Smooth muscle cell of the coronary artery (primary cell): ENCODE data around the gene EFNB2. TPM values are rescaled to one million over a fixed set of nuclear protein-coding genes. Genes with fewer than 3 reads are reported as not detected.

Experiments
- total RNA-seq: library from RNA; depleted of rRNA; stranded (reverse); fragments of >200 nt; gene quantifications from 2 replicates; pipeline ENCODE4 v1.2.3, GENCODE V29; 2014; ENCODE audit warnings: low replicate concordance

The EFNB2 gene, protein sequence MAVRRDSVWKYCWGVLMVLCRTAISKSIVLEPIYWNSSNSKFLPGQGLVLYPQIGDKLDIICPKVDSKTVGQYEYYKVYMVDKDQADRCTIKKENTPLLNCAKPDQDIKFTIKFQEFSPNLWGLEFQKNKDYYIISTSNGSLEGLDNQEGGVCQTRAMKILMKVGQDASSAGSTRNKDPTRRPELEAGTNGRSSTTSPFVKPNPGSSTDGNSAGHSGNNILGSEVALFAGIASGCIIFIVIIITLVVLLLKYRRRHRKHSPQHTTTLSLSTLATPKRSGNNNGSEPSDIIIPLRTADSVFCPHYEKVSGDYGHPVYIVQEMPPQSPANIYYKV
- total RNA-seq, result 0.23 and 14.7 TPM in 2 replicates

DNA sequence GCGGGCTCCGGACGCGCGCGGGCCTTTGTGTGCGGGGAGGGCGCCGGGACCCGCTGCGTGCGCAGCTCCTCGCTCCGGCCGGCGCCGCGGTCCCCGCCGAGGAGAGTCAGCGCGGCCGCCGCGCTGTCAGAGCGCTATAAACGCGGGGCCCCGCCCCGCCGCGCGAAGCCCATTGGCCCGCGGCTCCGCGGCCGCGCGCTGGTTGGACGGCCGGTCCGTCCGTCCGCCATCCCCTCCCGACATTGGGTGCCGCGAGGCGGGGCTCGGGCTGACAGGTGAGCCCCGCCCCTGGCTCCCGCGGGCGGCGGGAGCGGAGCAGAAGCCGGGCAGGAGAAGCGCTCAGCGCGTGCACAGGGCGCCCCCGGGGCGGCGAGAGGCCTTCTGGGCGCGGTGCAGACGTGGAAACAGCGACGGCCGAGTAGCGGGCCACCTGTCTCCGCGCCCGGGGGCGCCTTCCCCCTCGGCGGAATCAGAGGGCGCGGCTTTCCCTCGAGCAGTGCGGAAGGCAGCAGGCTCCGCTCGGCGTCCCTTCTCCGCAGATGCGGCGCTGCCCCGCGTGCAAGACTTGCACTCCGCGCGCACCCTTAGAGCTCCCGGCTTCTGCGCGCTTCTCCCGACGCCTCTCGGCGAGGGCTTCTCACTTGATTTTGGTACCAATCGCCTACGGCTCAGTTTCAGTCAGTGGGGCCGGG, at the start of gene EFNB2:
Gene EFNB2, minus strand, starts transcription at position 111 of the 692 bp plus-strand sequence. CDS start 698 bp downstream, outside the sequence.

DNA sequence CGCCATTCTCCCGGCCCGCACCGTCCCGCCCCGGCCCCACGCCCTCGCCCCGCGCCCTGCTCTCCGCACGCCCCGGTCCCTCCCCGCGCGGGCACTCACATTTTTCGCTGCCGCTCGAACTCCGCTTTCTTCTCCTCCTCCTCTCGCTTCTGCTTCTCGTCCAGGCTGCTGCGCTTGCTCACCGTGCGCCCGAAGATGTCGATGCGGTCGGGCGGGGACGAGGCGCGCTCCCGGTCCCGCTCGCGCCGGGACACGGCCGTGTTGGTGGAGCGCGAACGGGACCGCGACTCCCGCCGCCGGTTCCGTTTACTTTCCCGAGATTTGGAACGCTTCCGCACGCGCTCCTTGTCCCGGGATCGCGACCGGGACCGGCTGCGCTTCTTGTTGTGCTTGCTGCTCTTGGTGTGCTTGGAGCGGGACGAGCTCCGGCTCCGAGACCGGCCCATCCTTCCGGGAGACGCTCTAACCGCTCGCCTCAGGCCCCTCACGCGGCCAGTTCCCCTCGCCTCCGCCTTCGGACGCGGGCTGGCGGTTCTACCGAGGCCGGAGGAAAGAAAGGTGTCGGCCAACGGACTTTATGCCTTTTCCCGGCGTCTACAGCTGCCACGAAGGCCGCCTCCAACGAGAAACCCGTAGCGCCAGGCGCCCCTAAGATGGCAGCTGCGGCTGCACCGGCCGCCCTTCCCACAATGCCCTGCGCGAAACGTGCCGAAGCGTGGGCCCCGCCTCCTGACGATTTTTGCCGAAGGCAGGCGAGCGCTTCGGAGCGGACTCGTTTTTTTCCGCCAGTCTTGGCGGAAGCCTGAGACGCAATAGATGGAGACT, 32.2 kb upstream of the EFNB2 start, which contains the start of gene ARGLU1:
Gene ARGLU1, minus strand, starts transcription at position 664 of the 825 bp plus-strand sequence. Its CDS starts 218 bp downstream, at position 446.

Other genes with a start within 250 kb of the EFNB2 start
- 19.7 and 27.2 TPM in 2 replicates for gene ARGLU1, start 32.5 kb upstream of the EFNB2 start, total RNA-seq